ENCODE results near the gene FKBP4.

- TF ChIP-seq CTCF (IDR thresholded peaks at IDR 0.05; ENCODE audit: low read depth, low read length, missing input control): no peak
- no peak for TF ChIP-seq MAX (IDR thresholded peaks at IDR 0.05)
- TF ChIP-seq TAF1 (conservative IDR thresholded peaks at IDR 0.05): no peak
- no peak for TF ChIP-seq GABPA (IDR thresholded peaks at IDR 0.05 in 1 of 2, conservative IDR thresholded peaks at IDR 0.05 in 1 of 2)
- TF ChIP-seq JUND (IDR thresholded peaks at IDR 0.05): no peak
- no peak for TF ChIP-seq SP1 (IDR thresholded peaks at IDR 0.05)
- no peak for TF ChIP-seq RXRA (IDR thresholded peaks at IDR 0.05)
- TF ChIP-seq REST (IDR thresholded peaks at IDR 0.05): no peak
Measured at GRCh38 chr12:2844786-2845185, 50.0 kb downstream of the FKBP4 start.
